Measurements from ENCODE around the gene SERPINB12. TPM values are rescaled to one million over a fixed set of nuclear protein-coding genes. Genes with fewer than 3 reads are reported as not detected.

The SERPINB12 gene
- total and polyA plus RNA-seq, 4 experiments from 2014 or later, result not detected

GRCh38 chr18:63585988-63586387 is 43.8 kb downstream of the SERPINB12 start:
- Mint-ChIP-seq H3K4me1 (no peaks in the 10 kb centered on the region), H3K27ac (no peak overlapping the region), H3K4me3 (no peak overlapping the region), H3K9me3 (peaks cover 0 to 4% (median 0%) of the 10 kb centered on the region in 8 donors), H3K36me3 (no peaks in the 10 kb centered on the region), H3K27me3 (peaks cover 13 to 14% of the 10 kb centered on the region in 2 donors)
- intact Hi-C loops (cut with micrococcal nuclease), result no loop called here
- Histone ChIP-seq H3K36me3 (ENCODE audit: insufficient read depth, low read length) (no peaks in the 10 kb centered on the region), H3K27me3 (ENCODE audit: insufficient read depth, low read length) (no peaks in the 10 kb centered on the region), H3K4me1 (ENCODE audit: insufficient read depth, low read length) (no peaks in the 10 kb centered on the region), H3K9me3 (ENCODE audit: control insufficient read depth in 1 of 2, low read length in 2 of 2) (no peaks in the 10 kb centered on the region), H3K27ac (ENCODE audit: low read depth, low read length) (no peak overlapping the region), H3K4me3 (ENCODE audit: low read length in 2 of 2) (no peak overlapping the region)
- no peak for DNase-seq
- CTCF ChIA-PET (ENCODE audit: partially characterized antibody), result no interaction called here
- POLR2A ChIA-PET (ENCODE audit: partially characterized antibody), result no interaction called here

- H3K4me3 Mint-ChIP-seq, result no peak overlapping the region
- intact Hi-C loops (cut with micrococcal nuclease), result no loop called here
- ChIA-PET CTCF (ENCODE audit: partially characterized antibody) (no interaction called here), POLR2A (ENCODE audit: partially characterized antibody) (no interaction called here)
- Histone ChIP-seq H3K36me3 (ENCODE audit: insufficient read depth, low read length) (no peaks in the 10 kb centered on the region), H3K27me3 (ENCODE audit: insufficient read depth, low read length) (no peaks in the 10 kb centered on the region), H3K4me1 (ENCODE audit: insufficient read depth, low read length) (no peaks in the 10 kb centered on the region), H3K4me3 (ENCODE audit: low read length in 2 of 2) (no peak overlapping the region), H3K27ac (ENCODE audit: low read depth, low read length) (no peak overlapping the region), H3K9me3 (ENCODE audit: control insufficient read depth in 1 of 2, low read length in 2 of 2) (no peaks in the 10 kb centered on the region)
- H3K36me3 Mint-ChIP-seq, result no peaks in the 10 kb centered on the region
- DNase-seq, result no peak
- no peak overlapping the region for H3K27ac Mint-ChIP-seq
- peaks cover 0 to 4% (median 0%) of the 10 kb centered on the region in 8 donors for H3K9me3 Mint-ChIP-seq
- H3K27me3 Mint-ChIP-seq, result peaks cover 10 to 15% of the 10 kb centered on the region in 2 donors
- H3K4me1 Mint-ChIP-seq, result no peaks in the 10 kb centered on the region
Observed at GRCh38 chr18:63586431-63586830, 44.3 kb downstream of the SERPINB12 start.

GRCh38 chr18:63586966-63587365 is 44.8 kb downstream of the SERPINB12 start, which contains the start of gene SERPINB13:
Gene SERPINB13 (plus strand): TSS chr18:63587343. CDS start chr18:63588668, 1,325 bp downstream.
- no peaks in the 10 kb centered on the region for H3K4me1 Mint-ChIP-seq
- no peaks in the 10 kb centered on the region for H3K36me3 ChIP-seq (ENCODE audit: insufficient read depth, low read length)
- intact Hi-C loops (cut with micrococcal nuclease), result no loop called here
- no peaks in the 10 kb centered on the region for H3K4me1 ChIP-seq (ENCODE audit: insufficient read depth, low read length)
- H3K27me3 Mint-ChIP-seq, result peaks cover 9 to 15% of the 10 kb centered on the region in 2 donors
- peak within 1 kb of the TSS in 1 of 8 donors; percentile 4 for H3K4me3 Mint-ChIP-seq
- no peaks in the 10 kb centered on the region for H3K9me3 ChIP-seq (ENCODE audit: control insufficient read depth in 1 of 2, low read length in 2 of 2)
- H3K27ac Mint-ChIP-seq, result no peak within 1 kb of the TSS
- DNase-seq, result no peak
- POLR2A ChIA-PET (ENCODE audit: partially characterized antibody), result interaction anchor here (1.3 kb wide), 1 partner anchor 20 kb away, joined by 3 read pairs; no protein-coding TSS in a partner anchor
- no peaks in the 10 kb centered on the region for H3K36me3 Mint-ChIP-seq
- H3K27me3 ChIP-seq (ENCODE audit: insufficient read depth, low read length), result no peaks in the 10 kb centered on the region
- peaks cover 0 to 4% (median 0%) of the 10 kb centered on the region in 8 donors for H3K9me3 Mint-ChIP-seq
- CTCF ChIA-PET (ENCODE audit: partially characterized antibody), result no interaction called here
- H3K27ac ChIP-seq (ENCODE audit: low read depth, low read length), result no peak within 1 kb of the TSS
- no peak within 1 kb of the TSS for H3K4me3 ChIP-seq (ENCODE audit: low read length in 2 of 2)

- Histone ChIP-seq H3K4me3 (ENCODE audit: low read length in 2 of 2) (no peak overlapping the region), H3K36me3 (ENCODE audit: insufficient read depth, low read length) (no peaks in the 10 kb centered on the region), H3K27ac (ENCODE audit: low read depth, low read length) (no peak overlapping the region), H3K27me3 (ENCODE audit: insufficient read depth, low read length) (no peaks in the 10 kb centered on the region), H3K9me3 (ENCODE audit: control insufficient read depth in 1 of 2, low read length in 2 of 2) (no peaks in the 10 kb centered on the region), H3K4me1 (ENCODE audit: insufficient read depth, low read length) (no peaks in the 10 kb centered on the region)
- Mint-ChIP-seq H3K27me3 (peaks cover 12 to 15% of the 10 kb centered on the region in 2 donors), H3K36me3 (no peaks in the 10 kb centered on the region), H3K9me3 (peaks cover 0 to 6% (median 0%) of the 10 kb centered on the region in 8 donors), H3K4me1 (no peaks in the 10 kb centered on the region), H3K27ac (no peak overlapping the region), H3K4me3 (no peak overlapping the region)
- CTCF ChIA-PET (ENCODE audit: partially characterized antibody), result no interaction called here
- intact Hi-C loops (cut with micrococcal nuclease), result no loop called here
- POLR2A ChIA-PET (ENCODE audit: partially characterized antibody), result no interaction called here
- DNase-seq, result no peak
Observed at GRCh38 chr18:63588909-63589308, 46.7 kb downstream of the SERPINB12 start.

GRCh38 chr18:63590373-63590772 is 48.2 kb downstream of the SERPINB12 start:
- no peaks in the 10 kb centered on the region for H3K9me3 ChIP-seq (ENCODE audit: control insufficient read depth in 1 of 2, low read length in 2 of 2)
- DNase-seq, result no peak
- Mint-ChIP-seq H3K4me3 (no peak overlapping the region), H3K27me3 (peaks cover 9 to 16% of the 10 kb centered on the region in 2 donors), H3K27ac (no peak overlapping the region), H3K4me1 (no peaks in the 10 kb centered on the region), H3K36me3 (no peaks in the 10 kb centered on the region), H3K9me3 (peaks cover 0 to 6% (median 0%) of the 10 kb centered on the region in 8 donors)
- H3K4me3 ChIP-seq (ENCODE audit: low read length in 2 of 2), result no peak overlapping the region
- ChIA-PET POLR2A (ENCODE audit: partially characterized antibody) (no interaction called here), CTCF (ENCODE audit: partially characterized antibody) (interaction anchor here (0.6 kb wide), 1 partner anchor 11 kb away, joined by 3 read pairs; no protein-coding TSS in a partner anchor)
- no peaks in the 10 kb centered on the region for H3K4me1 ChIP-seq (ENCODE audit: insufficient read depth, low read length)
- intact Hi-C loops (cut with micrococcal nuclease), result no loop called here
- no peaks in the 10 kb centered on the region for H3K36me3 ChIP-seq (ENCODE audit: insufficient read depth, low read length)
- H3K27me3 ChIP-seq (ENCODE audit: insufficient read depth, low read length), result no peaks in the 10 kb centered on the region
- H3K27ac ChIP-seq (ENCODE audit: low read depth, low read length), result no peak overlapping the region

GRCh38 chr18:63590966-63591695 is 49.0 kb downstream of the SERPINB12 start:
- DNase-seq, result no peak
- Mint-ChIP-seq H3K36me3 (no peaks in the 10 kb centered on the region), H3K4me3 (no peak overlapping the region), H3K9me3 (peaks cover 0 to 4% (median 0%) of the 10 kb centered on the region in 8 donors), H3K27me3 (peaks cover 4 to 11% of the 10 kb centered on the region in 2 donors), H3K4me1 (no peaks in the 10 kb centered on the region), H3K27ac (no peak overlapping the region)
- intact Hi-C loops (cut with micrococcal nuclease), result no loop called here
- CTCF ChIA-PET (ENCODE audit: partially characterized antibody), result interaction anchor here (0.6 kb wide), 1 partner anchor 10 kb away, joined by 3 read pairs; no protein-coding TSS in a partner anchor
- no peaks in the 10 kb centered on the region for H3K9me3 ChIP-seq (ENCODE audit: control insufficient read depth in 1 of 2, low read length in 2 of 2)
- H3K27ac ChIP-seq (ENCODE audit: low read depth, low read length), result no peak overlapping the region
- POLR2A ChIA-PET (ENCODE audit: partially characterized antibody), result no interaction called here
- no peak overlapping the region for H3K4me3 ChIP-seq (ENCODE audit: low read length in 2 of 2)
- H3K27me3 ChIP-seq (ENCODE audit: insufficient read depth, low read length), result no peaks in the 10 kb centered on the region
- no peaks in the 10 kb centered on the region for H3K36me3 ChIP-seq (ENCODE audit: insufficient read depth, low read length)
- no peaks in the 10 kb centered on the region for H3K4me1 ChIP-seq (ENCODE audit: insufficient read depth, low read length)

- no peaks in the 10 kb centered on the region for H3K4me1 Mint-ChIP-seq
- ChIA-PET CTCF (ENCODE audit: partially characterized antibody) (no interaction called here), POLR2A (ENCODE audit: partially characterized antibody) (no interaction called here)
- H3K4me1 ChIP-seq (ENCODE audit: insufficient read depth, low read length), result no peaks in the 10 kb centered on the region
- H3K27ac Mint-ChIP-seq, result no peak overlapping the region
- H3K27me3 ChIP-seq (ENCODE audit: insufficient read depth, low read length), result no peaks in the 10 kb centered on the region
- H3K27me3 Mint-ChIP-seq, result peaks cover 4 to 11% of the 10 kb centered on the region in 2 donors
- no peak overlapping the region for H3K4me3 ChIP-seq (ENCODE audit: low read length in 2 of 2)
- H3K27ac ChIP-seq (ENCODE audit: low read depth, low read length), result no peak overlapping the region
- H3K4me3 Mint-ChIP-seq, result no peak overlapping the region
- intact Hi-C loops (cut with micrococcal nuclease), result no loop called here
- no peaks in the 10 kb centered on the region for H3K9me3 ChIP-seq (ENCODE audit: control insufficient read depth in 1 of 2, low read length in 2 of 2)
- no peak for DNase-seq
- H3K36me3 Mint-ChIP-seq, result no peaks in the 10 kb centered on the region
- H3K9me3 Mint-ChIP-seq, result peaks cover 0 to 4% (median 0%) of the 10 kb centered on the region in 8 donors
- no peaks in the 10 kb centered on the region for H3K36me3 ChIP-seq (ENCODE audit: insufficient read depth, low read length)
Observed at GRCh38 chr18:63591725-63592124, 49.6 kb downstream of the SERPINB12 start.

Measured in CD4-positive, alpha-beta memory T cell (primary cell).